Heart right ventricle (tissue), 16 donors: ENCODE data around the gene PTRHD1. TPM values are rescaled to one million over a fixed set of nuclear protein-coding genes. Genes with fewer than 3 reads are reported as not detected.
A peak's percentile ranks its signal among the peaks of the same experiment; 100 is the strongest.

Experiments used
- ATAC-seq, 8 donors: fragments of 200-7000 bp; cut with Tn5 transposase; one replicate each; pipeline ENCODE4 v1.9.1; 2020; ENCODE audit warnings: mild to moderate bottlenecking in 8 of 8, moderate library complexity in 8 of 8, moderate number of reproducible peaks in 1 of 8
- DNase-seq, 2 donors: peaks; one replicate each; pipeline ENCODE4 v3.0.0-alpha.2; 2020
- H3K27ac ChIP-seq, 10 donors: fragments of 200-600 bp; sonication (generic) in 2 of 10; one replicate each; pipeline versions ENCODE4 v1.5.0 to v1.8.0; 2020 to 2022; ENCODE audit warnings: mild to moderate bottlenecking in 3 of 10
- H3K27me3 ChIP-seq, 7 donors: fragments of 200-600 bp; one replicate each; pipeline ENCODE4 v1.8.0; 2021 to 2022; ENCODE audit warnings: mild to moderate bottlenecking in 2 of 7
- H3K36me3 ChIP-seq, 9 donors: fragments of 200-600 bp; sonication (generic) in 1 of 9; one replicate each; pipeline versions ENCODE4 v1.5.0 to v1.8.0; 2020 to 2022; ENCODE audit warnings: mild to moderate bottlenecking in 2 of 9
- H3K4me1 ChIP-seq, 9 donors: fragments of 200-600 bp; sonication (generic) in 1 of 9; one replicate each; pipeline versions ENCODE4 v1.5.0 to v1.8.0; 2020 to 2022; ENCODE audit warnings: mild to moderate bottlenecking in 4 of 9
- H3K4me3 ChIP-seq, 10 donors: fragments of 200-600 bp; sonication (generic) in 2 of 10; one replicate each; pipeline versions ENCODE4 v1.5.0 to v1.8.0; 2020 to 2022; ENCODE audit warnings: mild to moderate bottlenecking in 7 of 10, moderate library complexity in 2 of 10
- H3K9me3 ChIP-seq, 11 donors: fragments of 200-600 bp in 10 of 11; sonication (generic) in 2 of 11; one replicate each; pipeline versions ENCODE4 v1.5.0 to v1.8.0; 2013 to 2022; ENCODE audit warnings: mild to moderate bottlenecking in 2 of 11, control low read depth in 1 of 11, moderate library complexity in 1 of 11
- WGBS, 2 donors: extraction: QIAGEN DNeasy Blood & Tissue Kit; methylation state at CpG; one replicate each; pipeline ENCODE4 v1.1.7; 2013; ENCODE audit warnings: inconsistent platforms in 1 of 2; 5-methylcytosine and 5-hydroxymethylcytosine counted together
- intact Hi-C, 10 donors: fragments of 100-400 bp; cut with DNase I; formaldehyde crosslinking; loops; one replicate each; pipeline versions ENCODE4 v1.11.1 to v1.14.2; 2022
- polyA plus RNA-seq, 2 donors: library from polyadenylated mRNA; stranded (reverse); fragments of 200-250 nt; gene quantifications; one replicate each; pipeline ENCODE4 v1.2.3, GENCODE V29; 2013
- total RNA-seq, 10 donors: library from RNA; stranded (reverse); fragmentation: NEBNext Ultra II Directional in 3 of 10; extraction: Animal tissue kit (Norgen Biotek cat#: 25700) in 3 of 10; gene quantifications; one replicate each; pipeline versions ENCODE4 v1.2.1 to v1.2.4, GENCODE V29; 2021 to 2023
- TF ChIP-seq, protein P1 (sequence below), 9 donors: fragments of 200-600 bp; sonication (generic) in 2 of 9; IDR thresholded peaks; one replicate each; pipeline versions ENCODE4 v1.5.0 to v1.8.0; 2021 to 2022; ENCODE audit warnings: antibody characterized with exemption in 9 of 9, mild to moderate bottlenecking in 5 of 9, moderate library complexity in 1 of 9
- donor health status: Arrhythmogenic right ventricular cardiomyopathy.
- donor health status: ischemic (EF 13 %, LVEDD 7.1; RV severe dilation, severe dysfunction).
- donor health status: healthy with polysubstance abuse.
- donor health status: DM: no; HTN: yes; CAD: no.
- donor health status: DM: no; HTN: no; CAD: no.
- donor health status: ischemic (EF 25% LVEDD 6.9; RV normal size, moderate dysfunction).
- donor health status: ischemic (EF 25% LVEDD 5.7; RV mildly dilated, moderate dysfunction).
- donor health status: healthy.
- donor health status: DM: yes; HTN: yes; CAD: no.
- donor health status: Ischemic cardiomyopathy.
- donor health status: ischemic (EF 35%, LVEDD 5.7; RV mildly dilated, moderate dysfunction).
- donor health status: nonischemic (EF 11% LVEDD 7.7; RV severe dilation, severe dysfunction).
- donor health status: DM: yes; HTN: yes; CAD: no.
- donor health status: PGD.
- donor health status: ischemic (EF 29% LVEDD 5.4; RV normal size, mild dysfunction).
- donor health status: nonischemic (EF 23%, LVEDD 6.1; RV moderate dilation, normal function).

PTRHD1 gene
- total and polyA plus RNA-seq, 12 donors = 19.6 to 38.8 (median 31.4) TPM

DNA sequence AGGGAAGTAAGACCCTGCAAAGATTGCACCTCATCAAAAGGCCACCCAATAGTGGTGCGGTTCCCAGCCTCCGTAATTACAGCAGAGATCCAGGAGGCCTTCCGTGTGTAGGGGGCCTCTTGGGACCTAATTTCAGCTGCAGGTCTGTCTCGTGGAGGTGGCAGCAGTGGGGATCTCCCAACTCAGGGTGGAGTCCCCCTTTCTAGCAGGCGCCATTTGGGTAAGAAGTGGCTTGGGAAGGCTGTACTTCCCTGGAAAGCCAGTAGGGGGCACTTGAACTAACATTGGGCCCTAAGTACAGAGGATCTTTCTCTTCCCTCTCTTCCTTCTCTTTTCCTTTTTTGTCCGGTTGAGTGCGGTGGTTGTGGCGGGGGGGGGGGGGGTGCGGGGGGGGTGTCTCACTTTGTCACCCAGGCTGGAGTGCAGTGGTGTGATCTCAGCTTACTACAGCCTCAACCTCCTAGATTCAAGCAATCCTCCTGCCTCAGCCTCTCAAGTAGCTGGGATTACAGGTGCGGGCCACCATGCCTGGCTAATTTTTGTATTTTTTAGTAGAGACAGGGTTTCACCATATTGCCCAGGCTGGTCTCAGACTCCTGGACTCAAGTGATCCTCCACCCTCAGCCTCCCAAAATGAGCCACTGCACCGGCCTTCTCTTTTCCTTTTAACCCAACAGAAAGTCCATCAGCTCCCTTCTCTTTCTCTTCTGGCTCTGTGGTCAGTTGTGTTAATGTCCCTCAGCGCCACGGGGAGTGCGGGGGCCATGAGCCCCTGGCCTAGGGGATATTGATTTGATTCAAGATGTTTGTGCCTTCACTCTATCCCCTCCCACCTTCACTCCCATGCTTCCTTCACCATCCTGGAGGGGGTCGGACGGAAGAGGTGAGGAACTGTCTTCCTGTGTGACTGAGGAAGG lies 32.0 kb upstream of the PTRHD1 start:
- 88 to 95% methylated on average over 15 to 16 of the region's 16 CpGs for WGBS, 2 donors
- intact Hi-C loops = loop anchor here in 4 of 10 donors (5.0 to 10.0 kb wide), 4 partner anchors 333 to 413 kb away; partner anchors contain the start of gene NCOA1 (in 1 of the 4)
- no peak overlapping the region for H3K4me3 ChIP-seq
- no peak overlapping the region for H3K27ac ChIP-seq
- H3K9me3 ChIP-seq = no peaks in the 10 kb centered on the region
- ATAC-seq (no peak), DNase-seq (no peak)
- H3K4me1 ChIP-seq = peaks cover 4 to 22% (median 14%) of the 10 kb centered on the region in 9 donors
- TF ChIP-seq, protein P1, sequence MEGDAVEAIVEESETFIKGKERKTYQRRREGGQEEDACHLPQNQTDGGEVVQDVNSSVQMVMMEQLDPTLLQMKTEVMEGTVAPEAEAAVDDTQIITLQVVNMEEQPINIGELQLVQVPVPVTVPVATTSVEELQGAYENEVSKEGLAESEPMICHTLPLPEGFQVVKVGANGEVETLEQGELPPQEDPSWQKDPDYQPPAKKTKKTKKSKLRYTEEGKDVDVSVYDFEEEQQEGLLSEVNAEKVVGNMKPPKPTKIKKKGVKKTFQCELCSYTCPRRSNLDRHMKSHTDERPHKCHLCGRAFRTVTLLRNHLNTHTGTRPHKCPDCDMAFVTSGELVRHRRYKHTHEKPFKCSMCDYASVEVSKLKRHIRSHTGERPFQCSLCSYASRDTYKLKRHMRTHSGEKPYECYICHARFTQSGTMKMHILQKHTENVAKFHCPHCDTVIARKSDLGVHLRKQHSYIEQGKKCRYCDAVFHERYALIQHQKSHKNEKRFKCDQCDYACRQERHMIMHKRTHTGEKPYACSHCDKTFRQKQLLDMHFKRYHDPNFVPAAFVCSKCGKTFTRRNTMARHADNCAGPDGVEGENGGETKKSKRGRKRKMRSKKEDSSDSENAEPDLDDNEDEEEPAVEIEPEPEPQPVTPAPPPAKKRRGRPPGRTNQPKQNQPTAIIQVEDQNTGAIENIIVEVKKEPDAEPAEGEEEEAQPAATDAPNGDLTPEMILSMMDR (IDR thresholded peaks at IDR 0.05) = peak; percentile 10 to 49 (median 37)
- H3K27me3 ChIP-seq = no peaks in the 10 kb centered on the region
- peaks cover 0 to 60% (median 6%) of the 10 kb centered on the region in 9 donors for H3K36me3 ChIP-seq

DNA sequence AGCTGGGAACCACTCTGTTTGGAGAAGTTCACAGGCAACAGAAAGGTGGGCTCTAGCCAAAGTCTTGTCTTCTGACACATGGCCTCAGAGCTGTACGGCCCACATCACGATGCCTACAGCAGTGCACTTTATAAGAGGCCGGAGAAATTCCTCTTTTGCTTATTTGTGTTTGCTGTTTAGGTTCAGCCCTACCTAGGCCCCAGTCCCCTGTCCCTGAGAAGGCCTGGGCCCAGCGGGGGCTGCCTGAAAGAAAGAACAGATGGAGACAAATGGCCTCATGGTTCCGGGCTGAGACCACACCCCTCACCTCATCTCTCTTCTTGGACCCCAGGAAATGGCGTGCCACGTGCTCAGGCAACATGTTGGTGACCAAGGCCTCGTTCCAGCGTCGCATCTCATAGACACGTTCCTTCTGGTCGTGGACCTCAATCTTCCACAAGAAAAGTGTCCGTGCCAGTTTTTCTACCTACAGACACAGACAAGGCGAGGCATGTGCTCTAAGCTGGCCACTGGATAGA lies 30.9 kb upstream of the PTRHD1 start:
- Histone ChIP-seq H3K9me3 (no peaks in the 10 kb centered on the region), H3K4me1 (peaks cover 4 to 23% (median 14%) of the 10 kb centered on the region in 9 donors), H3K27me3 (no peaks in the 10 kb centered on the region), H3K4me3 (no peak overlapping the region), H3K36me3 (peaks cover 0 to 71% (median 6%) of the 10 kb centered on the region in 9 donors), H3K27ac (no peak overlapping the region)
- intact Hi-C loops = loop anchor here in 2 of 10 donors (5.0 to 10.0 kb wide), 2 partner anchors 371 to 412 kb away; no protein-coding TSS in a partner anchor
- no peak for DNase-seq
- no peak for ATAC-seq
- TF ChIP-seq, protein P1 (IDR thresholded peaks at IDR 0.05) = no peak
- WGBS, 2 donors = 96 to 97% methylated on average over 14 of the region's 14 CpGs

DNA sequence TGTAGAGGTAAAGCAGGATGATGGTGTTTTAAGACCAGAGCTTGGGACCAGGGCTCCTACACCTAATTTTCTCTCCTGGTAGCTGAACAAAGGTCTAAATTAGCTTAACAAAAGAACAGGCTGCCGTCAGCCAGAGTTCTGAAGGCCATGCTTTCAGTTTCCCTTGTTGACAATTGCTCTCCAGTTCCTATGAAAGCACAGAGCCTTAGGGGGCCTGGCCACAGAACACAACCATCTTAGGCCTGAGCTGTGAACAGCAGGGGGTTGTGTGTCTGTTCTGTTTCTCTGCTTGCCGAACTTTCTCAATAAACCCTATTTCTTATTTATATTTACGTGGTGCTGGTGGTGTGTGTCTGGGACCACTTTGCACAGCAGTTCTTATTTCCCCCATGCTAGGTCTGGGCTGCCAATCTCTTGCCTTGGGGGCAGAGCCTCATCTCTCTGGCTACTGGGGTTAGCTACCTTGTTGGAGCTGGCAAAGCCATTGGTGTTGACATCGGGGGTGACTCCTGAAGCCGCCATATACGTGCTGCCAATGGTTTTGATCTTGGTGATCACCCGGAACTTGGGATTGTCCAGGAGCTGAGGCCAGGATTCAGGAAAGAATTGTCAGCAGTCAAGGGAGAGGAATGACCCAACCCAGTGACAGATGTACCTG lies 29.0 kb upstream of the PTRHD1 start:
- Histone ChIP-seq H3K4me3 (no peak overlapping the region), H3K27me3 (no peaks in the 10 kb centered on the region), H3K4me1 (peaks cover 1 to 20% (median 8%) of the 10 kb centered on the region in 9 donors), H3K27ac (no peak overlapping the region), H3K9me3 (no peaks in the 10 kb centered on the region), H3K36me3 (peaks cover 0 to 90% (median 6%) of the 10 kb centered on the region in 9 donors)
- 90 to 91% methylated on average over 7 of the region's 7 CpGs for WGBS, 2 donors
- ATAC-seq (no peak), DNase-seq (no peak)
- TF ChIP-seq, protein P1 (IDR thresholded peaks at IDR 0.05) = no peak
- intact Hi-C loops = loop anchor here in 2 of 10 donors (5.0 to 10.0 kb wide), 2 partner anchors 373 to 410 kb away; no protein-coding TSS in a partner anchor

- ATAC-seq (no peak), DNase-seq (no peak)
- intact Hi-C loops = loop anchor here in 2 of 10 donors (5.0 to 10.0 kb wide), 2 partner anchors 373 to 409 kb away; no protein-coding TSS in a partner anchor
- TF ChIP-seq, protein P1 (IDR thresholded peaks at IDR 0.05) = no peak
- Histone ChIP-seq H3K27me3 (no peaks in the 10 kb centered on the region), H3K27ac (no peak overlapping the region), H3K9me3 (no peaks in the 10 kb centered on the region), H3K36me3 (peaks cover 0 to 90% (median 6%) of the 10 kb centered on the region in 9 donors), H3K4me3 (no peak overlapping the region), H3K4me1 (peaks cover 0 to 14% (median 1%) of the 10 kb centered on the region in 9 donors)
- WGBS, 2 donors = 92 to 95% methylated on average over 15 of the region's 15 CpGs
These were observed 28.3 kb upstream of the PTRHD1 start for GRCh38 chr2:24821433-24821891.
